ENCODE data around the gene MRPL58. TPM values are rescaled to one million over a fixed set of nuclear protein-coding genes. Genes with fewer than 3 reads are reported as not detected.
A peak's percentile ranks its signal among the peaks of the same experiment; 100 is the strongest.

Gene MRPL58
- total RNA-seq, 1 donor from 2014 or later: 16.2 TPM

DNA sequence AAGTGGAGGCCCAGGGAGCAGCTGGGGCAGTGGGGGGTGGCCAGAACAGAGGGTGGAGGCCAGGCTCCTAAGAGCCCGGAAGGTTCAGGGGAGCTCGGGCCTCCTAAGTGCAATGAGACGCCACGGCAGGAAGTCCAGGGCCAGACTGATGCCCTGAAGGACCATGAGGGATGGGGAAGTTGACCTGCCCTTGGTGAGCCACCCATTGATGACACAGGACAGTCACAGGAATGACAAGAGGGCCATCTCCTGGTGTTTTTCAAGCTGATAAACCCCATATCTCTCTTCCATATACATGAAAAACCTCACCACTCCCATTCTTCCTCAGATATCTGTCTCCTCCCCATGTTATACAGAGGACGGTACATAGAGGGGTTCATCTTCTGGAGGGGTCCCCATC is 5.8 kb upstream of the MRPL58 start:
- peaks cover 21% of the 10 kb centered on the region for H3K36me3 Mint-ChIP-seq (ENCODE audit: low read depth, unreplicated experiment)
- no peak overlapping the region for H3K27ac Mint-ChIP-seq (ENCODE audit: unreplicated experiment)
- H3K9me3 Mint-ChIP-seq (ENCODE audit: unreplicated experiment): no peaks in the 10 kb centered on the region
- H3K27me3 Mint-ChIP-seq (ENCODE audit: unreplicated experiment): peaks cover 5% of the 10 kb centered on the region
- TF ChIP-seq, protein P1, sequence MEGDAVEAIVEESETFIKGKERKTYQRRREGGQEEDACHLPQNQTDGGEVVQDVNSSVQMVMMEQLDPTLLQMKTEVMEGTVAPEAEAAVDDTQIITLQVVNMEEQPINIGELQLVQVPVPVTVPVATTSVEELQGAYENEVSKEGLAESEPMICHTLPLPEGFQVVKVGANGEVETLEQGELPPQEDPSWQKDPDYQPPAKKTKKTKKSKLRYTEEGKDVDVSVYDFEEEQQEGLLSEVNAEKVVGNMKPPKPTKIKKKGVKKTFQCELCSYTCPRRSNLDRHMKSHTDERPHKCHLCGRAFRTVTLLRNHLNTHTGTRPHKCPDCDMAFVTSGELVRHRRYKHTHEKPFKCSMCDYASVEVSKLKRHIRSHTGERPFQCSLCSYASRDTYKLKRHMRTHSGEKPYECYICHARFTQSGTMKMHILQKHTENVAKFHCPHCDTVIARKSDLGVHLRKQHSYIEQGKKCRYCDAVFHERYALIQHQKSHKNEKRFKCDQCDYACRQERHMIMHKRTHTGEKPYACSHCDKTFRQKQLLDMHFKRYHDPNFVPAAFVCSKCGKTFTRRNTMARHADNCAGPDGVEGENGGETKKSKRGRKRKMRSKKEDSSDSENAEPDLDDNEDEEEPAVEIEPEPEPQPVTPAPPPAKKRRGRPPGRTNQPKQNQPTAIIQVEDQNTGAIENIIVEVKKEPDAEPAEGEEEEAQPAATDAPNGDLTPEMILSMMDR (IDR thresholded peaks at IDR 0.05; ENCODE audit: unreplicated experiment): no peak
- H3K4me1 Mint-ChIP-seq (ENCODE audit: unreplicated experiment): peaks cover 8% of the 10 kb centered on the region
- H3K4me3 Mint-ChIP-seq (ENCODE audit: unreplicated experiment): no peak overlapping the region
- DNase-seq (ENCODE audit: low spot score): no peak

DNA sequence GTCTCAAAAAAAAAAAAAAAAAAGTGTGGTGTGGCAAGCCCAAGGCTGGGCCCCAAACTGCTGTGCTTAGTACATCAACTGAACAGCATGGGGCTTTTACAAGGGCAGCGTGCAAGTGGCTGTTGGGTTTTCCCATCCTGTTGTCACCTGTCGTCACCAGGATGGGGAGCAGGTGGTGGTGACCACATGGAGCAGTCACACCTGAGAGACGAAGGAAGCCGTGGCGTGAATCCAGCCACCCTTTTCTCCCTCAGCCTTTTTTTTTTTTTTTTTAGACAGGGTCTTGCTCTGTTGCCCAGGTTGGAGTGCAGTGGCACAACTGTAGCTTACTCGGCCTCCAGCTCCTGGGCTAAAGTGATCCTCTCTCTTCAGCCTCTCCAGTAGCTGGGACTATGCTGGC is 4.1 kb upstream of the MRPL58 start:
- no peak overlapping the region for H3K4me3 Mint-ChIP-seq (ENCODE audit: unreplicated experiment)
- no peaks in the 10 kb centered on the region for H3K9me3 Mint-ChIP-seq (ENCODE audit: unreplicated experiment)
- TF ChIP-seq, protein P1 (IDR thresholded peaks at IDR 0.05; ENCODE audit: unreplicated experiment): no peak
- H3K4me1 Mint-ChIP-seq (ENCODE audit: unreplicated experiment): peaks cover 16% of the 10 kb centered on the region
- no peak for DNase-seq (ENCODE audit: low spot score)
- no peak overlapping the region for H3K27ac Mint-ChIP-seq (ENCODE audit: unreplicated experiment)
- H3K36me3 Mint-ChIP-seq (ENCODE audit: low read depth, unreplicated experiment): peaks cover 19% of the 10 kb centered on the region
- peaks cover 6% of the 10 kb centered on the region for H3K27me3 Mint-ChIP-seq (ENCODE audit: unreplicated experiment)

GRCh38 chr17:75009139-75009724 is 3.2 kb upstream of the MRPL58 start:
- H3K4me1 Mint-ChIP-seq (ENCODE audit: unreplicated experiment): peaks cover 22% of the 10 kb centered on the region
- H3K9me3 Mint-ChIP-seq (ENCODE audit: unreplicated experiment): no peaks in the 10 kb centered on the region
- H3K27me3 Mint-ChIP-seq (ENCODE audit: unreplicated experiment): peaks cover 6% of the 10 kb centered on the region
- no peak overlapping the region for H3K4me3 Mint-ChIP-seq (ENCODE audit: unreplicated experiment)
- TF ChIP-seq, protein P1 (IDR thresholded peaks at IDR 0.05; ENCODE audit: unreplicated experiment): no peak
- DNase-seq (ENCODE audit: low spot score): no peak
- H3K36me3 Mint-ChIP-seq (ENCODE audit: low read depth, unreplicated experiment): peaks cover 16% of the 10 kb centered on the region
- H3K27ac Mint-ChIP-seq (ENCODE audit: unreplicated experiment): no peak overlapping the region

- no peaks in the 10 kb centered on the region for H3K9me3 Mint-ChIP-seq (ENCODE audit: unreplicated experiment)
- H3K27ac Mint-ChIP-seq (ENCODE audit: unreplicated experiment): peak overlapping the region; percentile 97
- DNase-seq (ENCODE audit: low spot score): peak; percentile 66
- TF ChIP-seq, protein P1 (IDR thresholded peaks at IDR 0.05; ENCODE audit: unreplicated experiment): no peak
- peak overlapping the region; percentile 18 for H3K4me3 Mint-ChIP-seq (ENCODE audit: unreplicated experiment)
- H3K27me3 Mint-ChIP-seq (ENCODE audit: unreplicated experiment): peaks cover 6% of the 10 kb centered on the region
- H3K4me1 Mint-ChIP-seq (ENCODE audit: unreplicated experiment): peaks cover 22% of the 10 kb centered on the region
- H3K36me3 Mint-ChIP-seq (ENCODE audit: low read depth, unreplicated experiment): peaks cover 7% of the 10 kb centered on the region
These were observed 1.6 kb upstream of the MRPL58 start for GRCh38 chr17:75010683-75011400.
